ENCODE data around the gene BOC. TPM values are rescaled to one million over a fixed set of nuclear protein-coding genes. Genes with fewer than 3 reads are reported as not detected.

Gene BOC
- polyA plus RNA-seq, 2 donors: 26.6 to 29.6 TPM

DNA sequence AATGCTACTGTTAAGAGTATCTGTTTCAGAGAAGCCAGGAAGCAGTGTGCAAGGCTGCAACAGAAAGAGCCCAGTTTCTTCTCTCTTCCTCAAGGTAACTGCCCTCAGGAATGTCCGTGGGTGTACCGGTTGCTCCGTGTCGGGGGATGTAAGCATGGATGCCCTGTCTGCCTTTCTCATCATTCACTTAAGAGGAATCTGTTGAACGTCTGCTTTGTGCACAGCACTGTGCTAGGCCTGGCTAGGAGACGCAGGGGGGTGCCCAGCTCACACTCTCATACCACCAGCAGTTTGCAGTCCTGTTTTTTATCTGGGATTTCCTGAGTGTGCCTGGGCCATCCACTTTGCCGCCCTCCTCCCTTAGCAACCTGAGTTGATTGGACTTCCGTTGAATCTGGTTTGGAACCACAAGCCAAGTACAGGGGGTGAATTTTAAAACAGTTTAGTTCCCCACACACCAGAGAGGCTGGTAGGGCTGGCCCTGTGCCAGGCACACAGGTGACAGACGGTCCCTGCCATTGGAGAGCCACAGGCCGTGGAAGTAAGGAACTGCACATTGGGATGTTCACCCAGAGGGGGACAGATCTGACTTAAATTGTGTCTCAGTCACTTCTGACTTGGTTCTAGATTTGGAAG is 11.2 kb downstream of the BOC start:
- Histone ChIP-seq H3K36me3 (ENCODE audit: control insufficient read depth in 2 of 2, insufficient read depth in 2 of 2, low read length in 1 of 2) (peaks cover 0 to 3% of the 10 kb centered on the region in 2 donors), H3K4me1 (ENCODE audit: control insufficient read depth in 2 of 2, insufficient read depth in 2 of 2, low read length in 1 of 2) (peaks cover 0 to 5% of the 10 kb centered on the region in 2 donors), H3K27ac (ENCODE audit: low read depth in 2 of 2, low read length in 1 of 2) (peak overlapping the region in 1 of 2 donors; percentile 18), H3K27me3 (ENCODE audit: control insufficient read depth in 1 of 2, insufficient read depth in 2 of 2, low read length in 2 of 2) (no peaks in the 10 kb centered on the region), H3K9me3 (ENCODE audit: control insufficient read depth in 2 of 2, insufficient read depth in 1 of 2, low read depth in 1 of 2, low read length in 1 of 2) (no peaks in the 10 kb centered on the region), H3K4me3 (ENCODE audit: low read depth in 1 of 2, low read length in 2 of 2) (no peak overlapping the region)
- WGBS, 2 donors: 39 to 43% methylated on average over 10 of the region's 10 CpGs

DNA sequence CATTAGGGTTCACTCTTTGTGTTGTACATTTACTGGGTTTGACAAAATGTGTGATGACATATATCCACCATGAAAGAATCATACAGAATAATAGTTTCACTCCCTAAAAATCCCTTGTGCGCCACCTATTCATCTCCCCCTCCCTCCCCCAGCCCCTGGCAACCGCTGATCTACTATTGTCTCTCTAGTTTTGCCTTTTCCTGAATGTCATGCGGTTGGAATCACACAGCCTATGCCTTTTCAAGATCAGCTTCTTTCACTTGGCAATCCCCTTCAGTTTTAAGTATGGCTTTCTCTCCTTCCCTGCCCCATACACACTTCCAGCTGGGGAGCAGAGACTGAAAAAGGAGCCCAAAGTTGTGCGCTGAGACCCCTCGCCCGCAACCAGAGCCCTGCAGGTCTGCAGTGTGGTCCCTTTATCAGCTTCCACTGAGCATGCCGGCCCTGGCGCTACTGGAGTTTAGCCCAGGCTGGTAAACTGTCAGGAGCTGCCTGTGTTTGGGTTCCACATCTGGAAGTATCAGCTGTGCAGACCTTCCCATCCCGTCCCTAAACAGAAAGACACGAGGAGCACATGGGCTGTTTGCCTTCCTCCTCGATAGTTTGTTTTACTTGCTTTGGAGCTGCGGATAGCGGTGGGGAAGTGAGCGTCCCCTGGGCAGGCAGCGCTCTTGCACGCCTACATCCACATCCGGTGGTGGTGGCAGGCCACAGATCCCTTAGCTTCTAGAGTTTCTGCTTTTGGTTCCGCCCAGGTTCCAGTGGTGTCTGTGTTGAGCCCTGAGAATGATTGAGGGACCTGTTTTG is 12.3 kb downstream of the BOC start:
- H3K27me3 ChIP-seq (ENCODE audit: control insufficient read depth in 1 of 2, insufficient read depth in 2 of 2, low read length in 2 of 2): no peaks in the 10 kb centered on the region
- H3K27ac ChIP-seq (ENCODE audit: low read depth in 2 of 2, low read length in 1 of 2): peak overlapping the region in 1 of 2 donors; percentile 24
- 56 to 60% methylated on average over 18 of the region's 18 CpGs for WGBS, 2 donors
- no peaks in the 10 kb centered on the region for H3K9me3 ChIP-seq (ENCODE audit: control insufficient read depth in 2 of 2, insufficient read depth in 1 of 2, low read depth in 1 of 2, low read length in 1 of 2)
- H3K4me1 ChIP-seq (ENCODE audit: control insufficient read depth in 2 of 2, insufficient read depth in 2 of 2, low read length in 1 of 2): peaks cover 0 to 2% of the 10 kb centered on the region in 2 donors
- H3K4me3 ChIP-seq (ENCODE audit: low read depth in 1 of 2, low read length in 2 of 2): no peak overlapping the region
- peaks cover 0 to 3% of the 10 kb centered on the region in 2 donors for H3K36me3 ChIP-seq (ENCODE audit: control insufficient read depth in 2 of 2, insufficient read depth in 2 of 2, low read length in 1 of 2)

DNA sequence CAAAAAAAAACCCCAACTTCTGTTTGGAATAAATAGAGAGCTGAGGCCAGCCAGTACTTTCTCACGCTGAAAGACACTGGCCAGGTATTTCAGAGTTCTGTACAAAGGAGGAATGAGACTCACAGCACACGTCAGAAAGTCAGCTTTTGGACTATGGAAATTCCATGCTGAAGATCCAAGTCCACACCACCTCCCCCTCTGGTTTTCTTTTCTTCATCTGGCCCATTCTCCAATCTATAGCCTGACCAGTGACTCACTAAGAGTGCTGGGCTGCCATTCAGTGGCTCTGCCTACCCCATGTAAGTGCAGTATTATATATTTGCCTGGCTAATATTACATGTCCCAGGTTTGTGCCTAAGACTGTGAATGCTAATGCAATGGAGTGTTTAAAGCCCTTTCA is 13.9 kb downstream of the BOC start:
- Histone ChIP-seq H3K4me1 (ENCODE audit: control insufficient read depth in 2 of 2, insufficient read depth in 2 of 2, low read length in 1 of 2) (peaks cover 0 to 2% of the 10 kb centered on the region in 2 donors), H3K9me3 (ENCODE audit: control insufficient read depth in 2 of 2, insufficient read depth in 1 of 2, low read depth in 1 of 2, low read length in 1 of 2) (no peaks in the 10 kb centered on the region), H3K36me3 (ENCODE audit: control insufficient read depth in 2 of 2, insufficient read depth in 2 of 2, low read length in 1 of 2) (peaks cover 0 to 3% of the 10 kb centered on the region in 2 donors), H3K27ac (ENCODE audit: low read depth in 2 of 2, low read length in 1 of 2) (no peak overlapping the region), H3K4me3 (ENCODE audit: low read depth in 1 of 2, low read length in 2 of 2) (no peak overlapping the region), H3K27me3 (ENCODE audit: control insufficient read depth in 1 of 2, insufficient read depth in 2 of 2, low read length in 2 of 2) (no peaks in the 10 kb centered on the region)
- 67 to 72% methylated on average over 2 of the region's 2 CpGs for WGBS, 2 donors

DNA sequence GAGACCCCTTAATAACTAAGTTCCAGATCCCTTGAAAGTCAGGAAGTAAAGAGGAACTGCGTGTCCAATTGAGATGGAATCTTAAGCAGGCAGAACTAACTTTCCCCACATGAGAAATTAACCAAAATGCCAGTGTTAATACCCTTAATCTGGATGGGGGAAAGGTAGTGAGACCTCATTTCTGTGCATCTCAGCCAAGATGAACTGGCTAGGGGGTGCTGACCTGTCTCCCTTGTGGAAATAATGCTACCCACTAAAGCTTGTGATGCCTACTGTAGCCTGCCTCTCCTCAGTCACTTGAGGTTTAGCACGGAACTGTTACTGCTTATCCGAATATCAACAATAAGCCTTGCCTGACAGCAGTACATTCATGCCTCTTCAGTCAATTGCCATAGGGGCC is 15.1 kb downstream of the BOC start:
- 81 to 89% methylated on average over 3 of the region's 3 CpGs for WGBS, 2 donors
- Histone ChIP-seq H3K27ac (ENCODE audit: low read depth in 2 of 2, low read length in 1 of 2) (no peak overlapping the region), H3K9me3 (ENCODE audit: control insufficient read depth in 2 of 2, insufficient read depth in 1 of 2, low read depth in 1 of 2, low read length in 1 of 2) (no peaks in the 10 kb centered on the region), H3K4me3 (ENCODE audit: low read depth in 1 of 2, low read length in 2 of 2) (no peak overlapping the region), H3K36me3 (ENCODE audit: control insufficient read depth in 2 of 2, insufficient read depth in 2 of 2, low read length in 1 of 2) (peaks cover 0 to 3% of the 10 kb centered on the region in 2 donors), H3K27me3 (ENCODE audit: control insufficient read depth in 1 of 2, insufficient read depth in 2 of 2, low read length in 2 of 2) (no peaks in the 10 kb centered on the region), H3K4me1 (ENCODE audit: control insufficient read depth in 2 of 2, insufficient read depth in 2 of 2, low read length in 1 of 2) (peaks cover 0 to 2% of the 10 kb centered on the region in 2 donors)

DNA sequence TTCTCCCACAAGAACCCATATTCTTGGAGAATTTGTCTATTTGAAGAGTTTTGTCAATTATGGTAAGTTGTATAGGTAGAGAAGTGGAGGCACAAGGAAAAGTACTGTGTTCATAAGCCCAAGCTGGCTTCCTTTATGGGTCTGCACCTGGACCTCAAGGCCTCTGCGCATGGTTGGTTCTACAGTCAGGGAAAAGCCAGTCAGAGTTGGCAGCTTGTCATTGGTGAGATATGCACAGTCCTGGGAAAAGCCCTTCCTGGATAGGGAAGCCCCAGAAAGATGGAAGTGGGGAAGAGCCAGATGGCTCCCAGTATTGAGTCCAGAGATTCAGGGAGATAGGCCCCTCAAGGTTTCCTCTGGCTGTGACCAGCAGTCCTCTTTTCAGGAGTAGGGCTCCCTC is 15.8 kb downstream of the BOC start:
- Histone ChIP-seq H3K27ac (ENCODE audit: low read depth in 2 of 2, low read length in 1 of 2) (no peak overlapping the region), H3K4me3 (ENCODE audit: low read depth in 1 of 2, low read length in 2 of 2) (no peak overlapping the region), H3K27me3 (ENCODE audit: control insufficient read depth in 1 of 2, insufficient read depth in 2 of 2, low read length in 2 of 2) (no peaks in the 10 kb centered on the region), H3K36me3 (ENCODE audit: control insufficient read depth in 2 of 2, insufficient read depth in 2 of 2, low read length in 1 of 2) (peaks cover 0 to 3% of the 10 kb centered on the region in 2 donors), H3K9me3 (ENCODE audit: control insufficient read depth in 2 of 2, insufficient read depth in 1 of 2, low read depth in 1 of 2, low read length in 1 of 2) (no peaks in the 10 kb centered on the region), H3K4me1 (ENCODE audit: control insufficient read depth in 2 of 2, insufficient read depth in 2 of 2, low read length in 1 of 2) (peaks cover 0 to 2% of the 10 kb centered on the region in 2 donors)
- WGBS, 2 donors: 90 to 92% methylated on average over 1 of the region's 1 CpG

DNA sequence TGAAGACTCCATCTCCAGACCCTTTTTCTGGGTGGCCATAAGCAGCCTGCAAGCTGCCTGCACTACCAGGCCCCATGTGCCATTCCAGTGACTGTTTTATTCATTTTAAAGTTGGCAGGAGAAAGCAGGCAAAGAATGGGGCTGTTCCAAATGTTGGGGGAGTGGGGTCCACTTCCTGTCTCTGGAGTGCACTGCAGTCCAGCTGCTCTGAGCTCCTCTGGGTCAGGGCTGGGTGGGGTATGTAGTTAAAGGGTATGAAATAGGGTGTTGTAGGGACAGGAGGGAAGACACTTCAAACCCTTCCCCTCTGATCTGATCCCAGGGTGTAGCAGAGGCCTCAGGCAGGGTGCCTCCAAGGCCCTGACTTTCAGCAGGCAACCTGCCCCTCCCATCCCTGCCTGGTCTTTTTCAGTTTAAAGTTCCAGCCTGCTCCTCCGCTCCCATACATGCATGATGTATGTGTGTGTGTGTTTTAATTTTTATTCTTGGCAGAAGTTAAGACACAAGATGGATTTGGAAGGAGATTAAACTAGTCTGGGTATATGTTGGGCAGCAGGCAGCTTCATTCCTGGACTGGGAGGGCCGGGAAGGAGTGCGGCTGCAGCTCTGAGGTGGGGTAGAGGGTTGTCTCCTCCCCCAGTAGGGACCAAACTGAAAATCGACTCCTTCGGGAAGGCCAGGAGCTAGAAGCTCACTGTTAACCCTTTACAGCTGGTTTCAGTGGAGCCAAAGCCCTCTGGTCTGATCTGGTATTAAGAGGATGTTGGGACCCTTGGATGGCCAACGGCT is 17.3 kb downstream of the BOC start:
- no peaks in the 10 kb centered on the region for H3K27me3 ChIP-seq (ENCODE audit: control insufficient read depth in 1 of 2, insufficient read depth in 2 of 2, low read length in 2 of 2)
- no peaks in the 10 kb centered on the region for H3K36me3 ChIP-seq (ENCODE audit: control insufficient read depth in 2 of 2, insufficient read depth in 2 of 2, low read length in 1 of 2)
- no peaks in the 10 kb centered on the region for H3K9me3 ChIP-seq (ENCODE audit: control insufficient read depth in 2 of 2, insufficient read depth in 1 of 2, low read depth in 1 of 2, low read length in 1 of 2)
- peaks cover 0 to 3% of the 10 kb centered on the region in 2 donors for H3K4me1 ChIP-seq (ENCODE audit: control insufficient read depth in 2 of 2, insufficient read depth in 2 of 2, low read length in 1 of 2)
- no peak overlapping the region for H3K4me3 ChIP-seq (ENCODE audit: low read depth in 1 of 2, low read length in 2 of 2)
- H3K27ac ChIP-seq (ENCODE audit: low read depth in 2 of 2, low read length in 1 of 2): peak overlapping the region; percentile 14 to 45
- WGBS, 2 donors: 31 to 44% methylated on average over 6 of the region's 6 CpGs

DNA sequence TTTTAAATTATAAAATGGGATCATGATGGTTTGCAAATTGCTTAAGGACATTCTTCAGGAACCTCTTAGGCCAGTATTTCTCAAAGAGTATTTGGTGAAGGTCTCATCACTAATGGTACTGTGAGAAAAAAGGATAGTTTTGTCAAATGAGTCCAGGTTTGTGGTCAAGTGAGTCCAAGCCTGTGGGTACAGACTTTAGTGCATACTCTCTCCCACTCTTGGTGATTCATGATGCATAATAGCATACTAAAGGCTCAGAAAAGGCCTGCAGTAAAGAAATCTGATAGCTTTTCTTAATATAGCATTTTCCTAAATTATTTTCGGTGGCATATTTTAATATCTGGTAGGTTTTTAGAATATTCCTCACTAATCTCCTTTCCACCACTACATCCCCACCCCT is 20.0 kb downstream of the BOC start:
- peaks cover 3 to 6% of the 10 kb centered on the region in 2 donors for H3K4me1 ChIP-seq (ENCODE audit: control insufficient read depth in 2 of 2, insufficient read depth in 2 of 2, low read length in 1 of 2)
- peak overlapping the region in 1 of 2 donors; percentile 40 for H3K27ac ChIP-seq (ENCODE audit: low read depth in 2 of 2, low read length in 1 of 2)
- H3K27me3 ChIP-seq (ENCODE audit: control insufficient read depth in 1 of 2, insufficient read depth in 2 of 2, low read length in 2 of 2): no peaks in the 10 kb centered on the region
- WGBS, 2 donors: 52 to 65% methylated on average over 1 of the region's 1 CpG
- H3K36me3 ChIP-seq (ENCODE audit: control insufficient read depth in 2 of 2, insufficient read depth in 2 of 2, low read length in 1 of 2): no peaks in the 10 kb centered on the region
- no peak overlapping the region for H3K4me3 ChIP-seq (ENCODE audit: low read depth in 1 of 2, low read length in 2 of 2)
- no peaks in the 10 kb centered on the region for H3K9me3 ChIP-seq (ENCODE audit: control insufficient read depth in 2 of 2, insufficient read depth in 1 of 2, low read depth in 1 of 2, low read length in 1 of 2)

DNA sequence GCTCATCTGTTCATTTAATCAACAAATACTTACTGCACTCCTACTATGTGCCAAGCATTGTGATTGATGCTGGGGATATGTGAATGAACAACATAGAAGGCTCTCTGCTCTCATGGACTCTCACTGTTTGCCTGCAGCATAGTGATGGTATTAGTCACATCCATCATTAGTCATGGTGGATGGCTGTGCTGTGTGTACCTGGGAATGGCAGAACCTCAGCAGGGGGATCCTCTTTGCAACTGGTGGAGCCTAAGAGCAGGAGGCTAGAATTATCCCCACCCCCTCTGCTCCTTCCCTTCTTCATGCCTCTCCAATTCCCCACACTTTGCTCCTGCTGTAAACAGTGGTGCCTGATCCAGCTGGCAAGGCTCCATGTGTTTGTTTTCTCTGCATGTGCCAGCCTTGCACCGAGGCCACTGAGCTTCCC is 20.5 kb downstream of the BOC start:
- no peak overlapping the region for H3K4me3 ChIP-seq (ENCODE audit: low read depth in 1 of 2, low read length in 2 of 2)
- no peaks in the 10 kb centered on the region for H3K36me3 ChIP-seq (ENCODE audit: control insufficient read depth in 2 of 2, insufficient read depth in 2 of 2, low read length in 1 of 2)
- no peaks in the 10 kb centered on the region for H3K9me3 ChIP-seq (ENCODE audit: control insufficient read depth in 2 of 2, insufficient read depth in 1 of 2, low read depth in 1 of 2, low read length in 1 of 2)
- peaks cover 3 to 6% of the 10 kb centered on the region in 2 donors for H3K4me1 ChIP-seq (ENCODE audit: control insufficient read depth in 2 of 2, insufficient read depth in 2 of 2, low read length in 1 of 2)
- no peaks in the 10 kb centered on the region for H3K27me3 ChIP-seq (ENCODE audit: control insufficient read depth in 1 of 2, insufficient read depth in 2 of 2, low read length in 2 of 2)
- peak overlapping the region; percentile 12 to 40 for H3K27ac ChIP-seq (ENCODE audit: low read depth in 2 of 2, low read length in 1 of 2)
- 10 to 13% methylated on average over 1 of the region's 1 CpG for WGBS, 2 donors

DNA sequence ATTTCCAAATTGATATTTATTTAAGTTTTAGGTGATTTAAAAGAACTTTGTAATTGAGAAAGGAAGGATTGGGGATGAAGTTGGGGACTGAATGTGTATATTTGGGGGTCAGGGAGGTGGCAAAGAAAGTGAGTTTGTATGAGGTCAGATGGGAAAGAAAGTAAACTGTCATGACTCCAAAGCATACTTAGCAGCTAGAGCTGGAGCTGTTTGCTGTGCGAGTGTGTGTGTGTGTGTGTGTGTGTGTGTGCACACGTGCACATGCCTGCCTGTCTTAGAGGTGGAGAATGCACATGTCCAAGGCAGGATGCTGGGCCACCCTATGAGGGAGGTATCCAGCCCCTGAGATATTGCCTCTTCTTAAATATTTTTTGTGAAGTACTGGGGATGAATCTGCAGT is 21.0 kb downstream of the BOC start:
- H3K36me3 ChIP-seq (ENCODE audit: control insufficient read depth in 2 of 2, insufficient read depth in 2 of 2, low read length in 1 of 2): no peaks in the 10 kb centered on the region
- 26 to 40% methylated on average over 2 of the region's 2 CpGs for WGBS, 2 donors
- peaks cover 3 to 6% of the 10 kb centered on the region in 2 donors for H3K4me1 ChIP-seq (ENCODE audit: control insufficient read depth in 2 of 2, insufficient read depth in 2 of 2, low read length in 1 of 2)
- H3K27ac ChIP-seq (ENCODE audit: low read depth in 2 of 2, low read length in 1 of 2): peak overlapping the region in 1 of 2 donors; percentile 38
- H3K4me3 ChIP-seq (ENCODE audit: low read depth in 1 of 2, low read length in 2 of 2): no peak overlapping the region
- no peaks in the 10 kb centered on the region for H3K27me3 ChIP-seq (ENCODE audit: control insufficient read depth in 1 of 2, insufficient read depth in 2 of 2, low read length in 2 of 2)
- no peaks in the 10 kb centered on the region for H3K9me3 ChIP-seq (ENCODE audit: control insufficient read depth in 2 of 2, insufficient read depth in 1 of 2, low read depth in 1 of 2, low read length in 1 of 2)

All from esophagus (tissue), 2 donors.